ENCODE data around the gene WDR27.

GRCh38 chr6:169638388-169638787, 63.4 kb downstream of the WDR27 start:
- TF ChIP-seq POLR2A (IDR thresholded peaks at IDR 0.05), result no peak
- no peak for TF ChIP-seq CTCF (IDR thresholded peaks at IDR 0.05)

All from breast epithelium (tissue), 3 donors.